ENCODE measurements around the gene SNX5. TPM values are rescaled to one million over a fixed set of nuclear protein-coding genes. Genes with fewer than 3 reads are reported as not detected.

SNX5 gene
- total RNA-seq: 64.7 and 99.1 TPM in 2 replicates

GRCh38 chr20:17968366-17969277 is at the start of gene SNX5, which contains the start of gene MGME1:
TSS of gene SNX5 (minus strand) at chr20:17968794. CDS start at chr20:17968425, 369 bp downstream.
TSS of gene MGME1 (plus strand) at chr20:17969018. CDS start at chr20:17969860, 842 bp downstream.

Other genes with a start within 250 kb of the SNX5 start
- gene MGME1, start 224 bp upstream of the SNX5 start, total RNA-seq: 5.6 and 9.6 TPM in 2 replicates
- gene OVOL2, start 89.1 kb upstream of the SNX5 start, total RNA-seq: not detected in 2 replicates
- 10.8 and 15.1 TPM in 2 replicates for gene KAT14, start 169.1 kb upstream of the SNX5 start, total RNA-seq
- gene PET117, start 169.1 kb upstream of the SNX5 start, total RNA-seq: 10.7 TPM in 2 replicates

Data from smooth muscle cell of the umbilical artery (primary cell).